Right lobe of liver (tissue), 4 donors: ENCODE measurements around the gene PDIA3.
A peak's percentile ranks its signal among the peaks of the same experiment; 100 is the strongest.

Experiments used
- CTCF ChIP-seq, 4 donors: fragments of 200-600 bp in 3 of 4; fragments of 450-650 bp in 1 of 4; IDR thresholded peaks; one replicate each; pipeline versions ENCODE4 v1.5.1 to v1.8.0; 2016 to 2022; ENCODE audit warnings: antibody characterized with exemption in 4 of 4, mild to moderate bottlenecking in 2 of 4
- POLR2A ChIP-seq: fragments of 450-650 bp; IDR thresholded peaks from one replicate; pipeline ENCODE4 v1.6.1; 2017; ENCODE audit warnings: antibody characterized with exemption, mild to moderate bottlenecking
- donor health status: DM: no; HTN: no; CAD: no.
- donor health status: DM: no; HTN: no; CAD: no.
- donor health status: DM: no; HTN: yes; CAD: no.

- TF ChIP-seq POLR2A, result peak; percentile 99
- TF ChIP-seq CTCF (IDR thresholded peaks at IDR 0.05), result no peak
These were observed 45.9 kb downstream of the PDIA3 start, which contains the start of gene SERF2 for GRCh38 chr15:43791993-43792760.
